Eye (tissue), 1 donor: ENCODE measurements around the gene C7orf57.
"Not testable (repeated sequence)": the region's sequence is repeated elsewhere in the genome, so short reads cannot be mapped to it uniquely, and the experiment has no call there.

Source experiments
- DNase-seq: peaks from one replicate; pipeline ENCODE4 v3.0.0-alpha.2; 2015

Gene C7orf57

DNA sequence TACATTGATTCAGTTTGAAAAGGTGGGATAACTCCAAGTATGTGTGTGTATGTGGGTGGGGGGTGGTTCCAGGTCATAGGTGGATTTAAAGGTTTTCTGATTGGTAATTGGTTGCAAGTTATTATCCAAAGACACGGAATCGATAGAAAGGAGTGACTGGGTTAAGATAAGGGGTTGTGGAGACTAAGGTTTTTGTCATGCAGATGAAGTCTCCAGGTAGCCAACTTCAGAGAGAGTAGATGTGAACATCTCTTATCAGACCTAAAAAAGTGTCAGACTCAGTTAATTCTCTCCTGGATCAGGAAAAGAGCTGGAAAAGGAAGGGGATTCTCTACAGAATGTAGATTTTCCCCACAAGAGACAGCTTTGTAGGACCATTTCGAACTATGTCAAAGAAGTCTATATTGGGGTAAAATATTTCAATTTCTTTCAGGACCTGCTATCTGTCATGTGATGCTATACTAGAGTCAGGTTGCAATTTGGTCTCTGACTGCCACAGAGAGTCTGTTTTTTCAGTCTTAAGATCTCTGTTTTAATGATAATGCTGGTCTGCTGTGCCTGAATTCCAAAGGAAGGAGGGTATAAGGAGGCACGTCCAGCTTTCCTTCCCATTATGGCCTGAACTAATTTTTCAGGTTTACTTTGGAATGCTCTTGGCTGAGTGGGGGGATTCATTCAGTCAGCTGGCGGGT, 3.6 kb downstream of the C7orf57 start:
- DNase-seq: no peak

DNA sequence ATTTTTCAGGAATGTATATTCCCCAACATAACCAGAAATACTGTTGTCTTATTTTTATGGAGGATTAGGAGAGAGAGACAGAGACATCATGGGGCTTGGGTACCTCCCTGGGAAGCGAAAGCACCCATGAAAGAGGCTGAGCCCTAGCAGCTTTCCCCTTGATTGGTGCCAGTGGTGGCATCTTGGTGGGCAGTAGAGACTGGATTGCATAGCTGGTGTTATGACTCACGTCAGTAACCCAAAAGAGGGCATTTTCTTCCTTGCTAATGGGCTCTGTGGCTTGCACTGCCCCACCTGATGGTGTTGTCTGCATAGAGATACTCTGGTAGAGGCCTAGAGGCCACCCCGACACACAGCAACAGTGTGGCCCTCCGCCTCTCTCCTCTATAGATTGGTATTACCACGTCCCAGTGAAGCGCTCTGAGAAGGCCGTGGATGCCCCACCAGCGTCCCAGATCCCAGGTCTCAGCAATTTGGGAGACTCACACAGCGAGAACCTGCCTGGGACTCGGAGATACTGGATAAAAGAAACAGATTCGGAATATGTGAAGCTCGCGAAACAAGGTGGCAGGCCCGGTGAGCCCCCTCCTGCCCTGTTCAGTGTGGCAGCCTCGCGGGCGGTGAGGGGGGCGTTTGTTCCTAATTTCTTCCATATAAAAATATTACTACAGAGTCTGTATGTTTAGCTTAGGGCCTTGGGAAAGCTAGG, 5.8 kb downstream of the C7orf57 start:
- DNase-seq: no peak

DNA sequence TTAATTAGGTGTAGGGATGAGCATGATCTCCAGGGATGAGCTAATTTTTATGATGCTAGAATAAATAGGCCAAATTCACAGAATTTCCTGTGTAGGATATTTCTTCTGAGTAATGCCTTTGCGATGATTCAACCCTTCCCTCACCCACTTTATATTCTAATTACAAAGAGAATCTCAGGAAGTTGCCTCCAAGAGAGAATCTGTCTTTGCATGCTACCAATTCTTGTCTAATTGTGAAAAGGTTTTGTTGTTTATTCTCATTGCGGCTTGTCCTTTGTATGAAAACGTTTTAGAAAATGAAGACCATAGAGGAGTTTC, 6.3 kb downstream of the C7orf57 start:
- no peak for DNase-seq

DNA sequence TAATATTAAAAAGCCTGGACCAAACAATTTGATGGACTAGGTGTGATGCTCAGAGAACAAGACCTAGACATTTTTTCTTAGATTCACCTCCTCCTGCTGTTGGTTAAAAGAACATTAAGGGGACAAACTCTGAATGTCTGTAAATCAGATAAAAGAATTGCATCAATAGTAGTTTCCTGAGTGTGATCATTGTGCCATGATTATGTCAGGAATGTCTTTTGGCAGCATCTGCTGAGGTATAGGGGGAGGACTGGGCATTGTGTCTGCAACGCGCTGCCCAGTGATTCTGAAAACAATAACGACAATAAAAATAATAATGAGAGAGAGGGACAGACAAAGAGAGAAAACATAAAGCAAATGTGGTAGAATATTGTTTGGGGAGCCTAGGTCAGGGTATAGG, 6.9 kb downstream of the C7orf57 start:
- no peak for DNase-seq

DNA sequence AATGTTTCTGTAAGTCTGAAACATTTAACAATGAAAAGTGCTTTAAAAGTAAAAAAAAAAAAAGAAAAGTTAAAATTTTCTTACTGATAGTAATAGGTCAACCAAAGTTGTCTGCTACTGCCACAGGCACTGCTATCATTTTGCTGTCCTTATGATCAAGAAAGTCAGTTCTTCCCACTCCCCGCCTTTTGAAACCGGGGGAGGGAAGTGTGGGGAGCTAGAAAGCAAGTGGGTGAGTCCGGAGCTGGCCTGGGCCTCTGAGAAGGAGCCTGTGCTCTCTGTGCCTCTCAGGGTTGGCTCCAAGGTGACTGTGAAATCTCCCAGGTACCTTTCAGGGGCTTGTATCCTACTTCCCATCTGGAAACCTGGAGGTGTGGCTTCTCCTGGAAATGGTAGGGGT, 7.3 kb downstream of the C7orf57 start:
- no peak for DNase-seq

DNA sequence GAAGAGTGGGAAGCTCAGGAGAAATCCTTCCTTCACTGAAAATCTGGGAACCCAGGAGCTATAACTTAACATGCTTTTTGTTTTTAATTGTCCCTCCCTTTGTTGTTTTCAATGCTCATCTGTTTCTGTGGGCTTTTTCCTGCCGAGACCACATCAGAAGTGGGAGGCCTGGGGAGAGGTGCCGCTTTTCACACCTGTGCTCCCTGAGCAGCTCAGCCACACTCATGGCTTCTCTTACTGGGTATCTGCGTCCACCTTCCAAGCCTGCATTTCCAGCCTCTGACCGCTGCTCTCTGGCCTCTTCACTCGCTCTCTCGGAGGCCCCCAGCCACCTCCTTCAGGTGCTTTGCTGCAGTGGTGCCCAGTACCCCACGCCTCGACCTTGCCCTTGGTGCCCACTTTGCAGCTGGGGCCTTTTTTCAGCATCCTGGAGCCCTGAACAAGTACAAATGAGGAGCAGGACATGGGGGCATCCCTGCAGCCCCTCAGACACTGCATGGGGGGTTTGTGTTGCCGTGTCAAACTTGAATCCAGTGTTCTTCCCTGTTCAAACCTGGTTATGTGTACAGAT, 9.9 kb downstream of the C7orf57 start:
- DNase-seq: no peak

DNA sequence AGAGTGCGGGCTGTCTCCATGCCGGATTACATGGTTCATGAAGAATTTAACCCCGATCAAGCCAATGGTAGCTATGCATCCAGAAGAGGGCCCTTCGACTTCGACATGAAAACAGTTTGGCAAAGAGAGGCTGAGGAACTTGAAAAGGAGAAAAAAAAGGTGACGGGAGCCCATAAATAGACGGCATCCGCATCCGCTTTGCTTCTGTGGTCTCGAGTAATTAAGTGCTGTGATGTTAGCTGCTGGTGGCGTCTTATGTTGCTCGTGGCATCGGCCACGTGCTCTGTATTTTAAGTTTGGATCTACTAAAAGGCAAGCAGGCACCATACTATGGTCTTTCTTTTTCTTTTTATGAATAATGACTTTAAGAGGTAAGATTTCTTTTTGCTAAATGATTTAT, 11.1 kb downstream of the C7orf57 start:
- DNase-seq: no peak

DNA sequence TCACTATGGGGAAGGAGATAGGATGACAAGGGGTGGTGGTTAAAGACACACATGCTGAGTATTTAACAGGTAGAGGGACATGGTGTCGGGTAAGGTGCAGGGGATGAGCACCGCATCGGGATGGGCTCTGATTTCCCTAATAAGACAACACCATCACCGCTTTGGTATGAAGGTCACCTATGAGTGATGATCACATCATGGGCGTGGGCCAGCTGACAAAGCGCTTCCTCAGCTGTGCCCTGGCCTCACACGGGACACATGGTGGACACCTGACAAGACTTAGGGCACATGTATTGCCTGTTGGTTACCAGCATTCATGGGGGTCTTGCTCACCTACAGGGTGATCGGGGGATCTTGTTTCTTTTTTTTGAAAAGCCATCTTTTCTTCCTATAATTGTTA, 12.8 kb downstream of the C7orf57 start:
- no peak for DNase-seq

DNA sequence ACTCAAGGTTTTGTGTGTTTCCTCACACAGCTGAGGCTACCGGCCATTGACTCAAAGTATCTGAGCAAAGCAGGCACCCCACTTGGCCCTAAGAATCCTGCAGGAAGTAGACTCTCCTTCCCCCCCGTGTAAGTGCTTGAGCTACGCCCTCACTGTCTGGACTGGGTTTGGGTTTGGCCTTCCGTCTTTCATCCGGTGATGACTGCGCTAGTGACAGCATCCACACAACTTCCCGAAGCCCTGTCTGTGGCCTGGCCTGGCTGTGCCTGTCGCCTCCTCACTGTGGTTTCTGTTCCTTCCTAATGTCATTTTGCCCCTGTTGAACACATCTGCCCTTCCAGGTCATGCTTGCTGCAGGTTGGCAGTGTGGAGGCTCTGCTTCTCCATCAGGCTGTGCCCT, 14.5 kb downstream of the C7orf57 start:
- DNase-seq: no peak

DNA sequence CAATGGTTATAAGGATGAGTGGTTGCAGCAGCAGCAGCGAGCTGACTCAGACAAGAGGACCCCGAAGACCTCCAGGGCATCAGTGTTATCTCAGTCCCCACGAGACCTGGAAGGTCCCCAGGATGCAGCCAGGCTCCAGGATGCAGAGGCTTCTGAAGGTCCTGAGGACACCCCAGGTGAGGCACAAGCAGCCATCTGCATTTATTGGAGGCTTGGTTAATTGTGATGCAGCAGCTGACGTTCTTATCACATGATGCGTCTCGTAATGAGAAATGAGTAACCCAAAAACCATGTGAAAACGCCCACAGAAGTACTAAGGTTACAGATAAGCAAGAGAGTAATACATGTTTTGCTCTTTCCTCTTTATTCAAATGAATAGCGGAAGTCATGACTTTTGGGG, 17.4 kb downstream of the C7orf57 start:
- no peak for DNase-seq

DNA sequence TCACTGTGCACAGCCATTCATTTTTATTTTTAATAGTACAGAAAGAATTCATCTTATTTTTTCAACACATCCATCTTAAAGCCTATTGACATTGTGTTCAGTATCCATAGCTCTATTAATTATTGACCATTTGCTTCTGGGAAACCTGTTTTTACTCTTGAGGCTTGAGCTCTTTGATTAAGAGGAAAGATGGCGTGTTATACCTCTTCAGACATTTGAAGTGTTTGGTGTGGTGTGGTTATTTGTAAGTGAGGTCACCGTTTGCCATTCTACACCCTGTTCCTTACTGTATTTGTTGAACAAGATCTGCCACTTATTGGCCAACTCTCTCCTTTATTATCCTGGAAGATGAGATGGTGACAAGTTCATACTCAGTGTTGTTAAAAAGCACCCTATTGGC, 18.4 kb downstream of the C7orf57 start:
- DNase-seq: no peak

DNA sequence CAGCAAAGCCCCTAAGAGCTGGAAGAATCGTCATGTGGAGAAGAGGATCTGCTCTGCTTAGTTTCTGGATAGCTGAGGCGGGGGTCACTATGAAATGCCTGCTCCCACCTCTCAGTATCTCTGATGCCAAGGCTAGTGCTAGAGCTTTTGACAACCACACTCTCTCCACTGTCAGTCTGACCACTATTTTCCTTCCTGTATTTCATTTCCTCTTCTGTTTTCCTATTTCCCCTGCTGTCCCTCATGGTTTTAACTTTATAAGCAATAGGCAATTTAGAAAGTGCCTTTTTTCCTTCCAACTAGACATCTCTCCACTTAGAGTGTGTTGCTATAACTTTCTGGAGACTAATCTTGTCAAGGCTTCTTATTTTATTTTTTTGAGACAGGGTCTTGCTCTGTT, 23.6 kb downstream of the C7orf57 start:
- no peak for DNase-seq

DNA sequence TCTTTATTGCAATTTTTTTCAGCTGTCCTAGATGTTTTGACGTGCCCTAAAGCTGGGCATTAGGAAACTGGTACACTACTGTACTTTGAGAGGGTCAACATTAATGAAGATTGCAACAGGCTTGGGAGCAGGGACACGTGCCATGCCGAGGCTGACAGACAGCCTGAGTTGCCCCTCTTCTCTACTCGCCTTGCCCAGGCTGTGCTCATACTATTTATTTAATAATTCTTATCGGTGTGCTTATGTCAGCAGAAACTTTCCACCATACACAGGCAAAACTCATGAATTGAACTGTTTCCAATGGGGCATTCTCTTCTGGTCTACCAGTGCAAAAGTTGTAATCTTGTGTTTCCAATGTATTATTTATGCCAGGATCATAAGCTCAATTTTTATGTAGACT, 24.4 kb downstream of the C7orf57 start:
- no peak for DNase-seq

DNA sequence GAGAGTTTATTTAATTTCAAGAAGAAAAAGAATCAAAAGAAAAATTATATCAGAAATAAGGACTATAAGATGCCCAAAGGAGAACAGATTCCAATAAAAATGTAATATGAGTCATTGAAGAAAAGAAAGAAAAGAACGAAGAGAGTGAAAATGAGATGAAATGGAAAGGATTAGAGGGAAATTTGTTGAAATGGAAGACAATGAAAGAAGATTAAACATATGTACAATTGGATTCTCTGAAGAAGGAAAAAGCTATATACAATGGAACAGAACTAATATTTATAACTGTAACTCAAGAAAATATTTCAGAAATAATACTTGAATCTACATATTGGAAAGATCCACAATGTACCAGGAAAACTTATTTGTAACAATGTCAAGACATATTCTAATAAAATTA, 28.6 kb downstream of the C7orf57 start:
- DNase-seq: no peak

DNA sequence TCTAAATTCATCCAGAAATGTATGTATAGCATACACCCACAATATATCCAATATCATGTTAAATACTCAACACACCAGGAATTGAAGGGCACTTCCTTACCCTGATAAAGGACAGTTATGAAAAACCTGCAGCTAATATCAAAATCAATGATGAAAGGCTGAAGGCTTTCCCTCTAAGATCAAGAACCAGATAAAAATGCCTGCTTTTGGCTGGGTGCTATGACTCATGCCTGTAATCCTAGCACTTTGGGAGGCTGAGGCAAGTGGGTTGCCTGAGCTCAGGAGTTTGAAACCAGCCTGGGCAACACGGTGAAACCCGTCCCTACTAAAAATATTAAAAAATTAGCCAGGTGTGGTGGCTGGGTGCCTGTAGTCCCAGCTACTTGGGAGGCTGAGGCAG, 32.1 kb downstream of the C7orf57 start:
- DNase-seq: no peak

DNA sequence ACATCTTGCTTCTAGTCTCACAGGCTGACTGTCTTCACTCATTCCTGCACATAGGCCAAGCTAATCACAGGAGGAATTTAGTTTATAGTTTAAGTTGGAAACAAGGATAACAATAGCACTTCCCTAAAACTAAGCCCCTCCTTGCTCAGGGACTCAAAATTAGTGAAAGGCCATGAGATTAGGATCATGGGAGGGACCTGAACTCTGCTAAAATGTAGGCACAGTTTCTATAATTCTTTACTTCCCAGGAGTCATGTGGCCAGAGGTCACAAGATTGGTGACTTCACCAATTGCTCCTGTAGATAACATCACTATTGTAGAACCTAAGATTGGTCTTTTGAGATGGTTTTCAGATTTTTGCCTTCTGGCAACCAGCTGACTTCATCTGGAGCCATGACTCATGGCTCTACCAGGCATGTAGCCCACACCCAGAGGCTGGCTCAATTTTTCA, 38.9 kb downstream of the C7orf57 start:
- DNase-seq: no peak

DNA sequence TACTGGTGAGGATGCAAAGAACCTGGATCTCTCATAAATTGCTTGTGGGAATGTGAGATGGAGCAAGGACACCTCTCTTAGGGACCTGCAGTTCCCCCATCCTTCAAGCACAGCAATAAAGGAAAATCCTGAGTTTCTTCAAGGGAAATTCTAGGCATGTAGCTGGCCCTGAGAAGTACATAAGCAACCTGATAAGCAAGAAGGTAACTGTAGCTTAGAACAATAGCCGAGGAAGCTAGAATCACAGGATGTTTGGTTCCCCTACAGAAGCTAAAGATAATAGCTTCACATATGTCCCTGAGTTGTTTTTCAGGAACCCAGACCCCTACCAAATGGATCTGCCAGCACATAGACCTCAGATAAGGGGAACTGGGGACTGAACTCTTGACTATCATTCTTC, 42.1 kb downstream of the C7orf57 start:
- no peak for DNase-seq

DNA sequence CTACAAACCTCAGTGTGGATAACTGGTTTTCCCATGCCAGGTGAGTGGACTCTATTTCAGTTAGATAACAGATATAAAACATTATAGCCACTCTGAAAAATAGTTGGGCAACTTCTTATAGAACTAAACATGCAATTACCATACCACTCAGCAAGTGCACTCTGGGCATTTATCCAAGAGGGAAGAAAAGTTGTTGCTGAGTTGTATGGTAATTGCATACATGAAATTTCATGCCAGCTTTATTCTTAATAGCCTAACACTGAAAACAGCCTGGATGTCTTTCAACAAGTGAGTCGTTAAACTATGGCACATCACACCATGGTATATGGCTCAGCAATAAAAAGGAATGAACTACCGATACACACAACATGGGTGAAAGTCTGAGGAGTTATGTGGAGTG, 43.1 kb downstream of the C7orf57 start:
- no peak for DNase-seq

DNA sequence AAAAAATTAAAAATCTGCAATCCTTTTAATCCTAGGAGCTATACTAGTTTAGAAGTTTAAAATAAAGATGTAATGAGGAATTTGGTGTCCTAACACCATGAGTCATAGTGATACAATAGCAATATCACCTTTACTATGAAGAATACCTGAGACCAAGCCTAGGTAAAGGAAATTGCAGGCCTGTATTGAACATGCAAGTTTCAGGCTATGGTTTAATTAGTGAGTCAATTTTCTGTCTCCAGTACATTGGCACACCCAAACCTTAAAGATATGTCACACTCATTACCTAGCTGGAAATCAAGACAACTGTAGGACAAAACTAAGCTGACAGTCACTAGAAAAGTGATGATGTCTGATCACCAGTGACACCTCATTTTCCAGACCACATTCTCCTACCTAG, 47.0 kb downstream of the C7orf57 start:
- DNase-seq: not testable (repeated sequence)

DNA sequence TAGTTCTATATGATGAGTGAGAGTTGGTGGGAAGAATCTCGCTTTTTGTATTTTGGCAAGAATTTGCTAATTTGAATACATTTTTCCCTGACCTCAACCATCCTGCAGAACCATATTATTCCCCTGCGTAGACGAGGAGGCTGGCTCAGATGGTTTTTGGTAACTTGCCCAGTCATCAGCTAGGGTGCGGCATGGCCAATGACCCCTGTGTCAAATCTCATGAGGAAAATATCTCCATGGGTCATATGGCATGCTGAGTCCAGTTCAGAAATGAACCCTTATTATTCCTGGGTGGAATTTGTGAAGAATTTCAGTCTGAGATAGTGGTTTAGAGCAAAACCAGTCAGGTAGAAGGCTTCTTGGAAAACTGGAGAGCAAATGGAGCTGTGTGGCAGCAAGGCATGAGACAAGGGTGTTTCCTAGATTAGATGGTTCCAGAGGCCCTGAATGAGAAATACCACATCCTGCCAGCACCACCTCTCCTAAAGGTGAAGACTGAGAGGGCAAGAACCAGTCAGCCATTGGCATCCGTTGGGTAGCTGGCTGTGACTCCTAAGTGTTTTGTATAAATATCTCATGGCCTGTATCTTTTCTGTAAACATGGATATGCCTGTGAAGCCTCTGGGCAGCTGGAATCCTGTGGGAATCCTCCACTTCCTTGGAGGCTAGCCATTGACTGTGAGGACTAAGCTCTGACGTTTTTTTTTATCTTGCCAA, 47.9 kb downstream of the C7orf57 start:
- no peak for DNase-seq

DNA sequence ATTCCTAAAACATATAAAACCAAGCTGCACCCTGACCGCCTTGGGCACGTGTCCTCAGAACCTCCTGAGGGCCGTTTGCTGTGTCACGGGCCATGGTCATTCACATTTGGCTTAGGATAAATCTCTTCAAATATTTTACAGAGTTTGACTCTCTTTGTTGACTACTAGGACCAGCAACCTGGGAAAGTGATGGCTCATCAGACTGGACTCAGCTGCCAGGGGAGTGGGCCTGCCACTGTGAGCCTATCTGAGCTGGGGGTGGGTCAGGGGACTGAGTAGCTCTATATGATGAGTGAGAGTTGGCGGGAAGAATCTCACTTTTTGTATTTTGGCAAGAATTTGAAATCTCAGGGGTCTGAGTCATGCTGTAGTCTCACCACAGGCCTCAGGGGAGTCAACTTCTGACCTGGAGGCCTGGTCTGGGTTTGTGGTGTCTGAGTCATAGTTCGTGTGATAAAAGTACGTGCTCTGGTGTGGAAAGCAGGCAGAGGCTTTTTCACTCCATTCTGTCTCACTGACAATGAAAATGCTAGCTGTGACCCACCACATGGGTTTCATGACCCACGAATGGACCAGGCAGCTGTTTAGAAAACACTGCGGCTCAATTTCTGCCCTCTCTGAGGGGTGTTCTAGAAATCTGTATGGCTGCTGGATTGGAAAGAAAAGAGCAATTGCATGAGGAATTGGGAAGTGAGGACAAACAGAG, 49.5 kb downstream of the C7orf57 start:
- DNase-seq: peak; percentile 21

DNA sequence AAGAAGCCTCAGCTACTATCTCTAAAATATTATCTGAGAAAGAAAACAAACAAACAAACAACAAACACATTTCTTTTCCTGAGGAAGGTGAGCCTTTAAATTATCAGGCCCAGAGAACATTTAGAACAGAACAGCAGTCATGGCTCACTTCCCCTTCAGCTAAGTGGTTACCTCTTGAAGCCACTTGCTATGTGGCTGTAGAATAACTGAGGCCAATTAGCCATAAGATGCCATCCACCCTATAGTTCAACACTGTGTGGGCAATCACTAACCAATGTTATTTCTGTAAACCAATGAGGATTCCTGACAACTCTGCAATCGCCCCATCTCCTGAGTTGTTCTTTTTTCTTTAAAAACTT, 50.1 kb downstream of the C7orf57 start:
- DNase-seq: no peak

DNA sequence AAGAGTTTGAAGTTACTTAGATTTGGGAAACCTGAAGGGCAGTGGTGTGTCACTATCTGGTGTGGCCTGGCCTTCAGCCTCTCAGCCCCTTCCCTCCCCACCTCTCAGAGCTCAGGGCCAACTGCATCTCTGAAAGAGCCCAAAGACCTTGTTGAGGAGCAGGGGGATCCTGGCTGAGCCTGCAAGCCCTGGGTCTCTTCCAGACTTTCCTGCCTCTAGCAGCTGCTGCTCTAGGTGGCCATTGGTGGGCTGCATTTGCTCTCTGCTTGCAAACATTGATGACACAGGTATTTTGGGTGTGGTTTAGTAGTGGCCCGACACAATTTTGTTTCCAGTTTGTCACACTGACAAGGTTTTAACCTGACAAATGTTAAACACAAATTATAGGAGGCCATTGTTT, 50.6 kb downstream of the C7orf57 start:
- no peak for DNase-seq
